NCI-H1105 (cell line): ENCODE data around the gene TMEM123.
"Not testable (repeated sequence)": the region's sequence is repeated elsewhere in the genome, so short reads cannot be mapped to it uniquely, and the experiment has no call there.

ENCODE experiments used
- DNase-seq: peaks from one replicate; lab custom pipeline; 2025; lab: John Stamatoyannopoulos, UW

Gene TMEM123

DNA sequence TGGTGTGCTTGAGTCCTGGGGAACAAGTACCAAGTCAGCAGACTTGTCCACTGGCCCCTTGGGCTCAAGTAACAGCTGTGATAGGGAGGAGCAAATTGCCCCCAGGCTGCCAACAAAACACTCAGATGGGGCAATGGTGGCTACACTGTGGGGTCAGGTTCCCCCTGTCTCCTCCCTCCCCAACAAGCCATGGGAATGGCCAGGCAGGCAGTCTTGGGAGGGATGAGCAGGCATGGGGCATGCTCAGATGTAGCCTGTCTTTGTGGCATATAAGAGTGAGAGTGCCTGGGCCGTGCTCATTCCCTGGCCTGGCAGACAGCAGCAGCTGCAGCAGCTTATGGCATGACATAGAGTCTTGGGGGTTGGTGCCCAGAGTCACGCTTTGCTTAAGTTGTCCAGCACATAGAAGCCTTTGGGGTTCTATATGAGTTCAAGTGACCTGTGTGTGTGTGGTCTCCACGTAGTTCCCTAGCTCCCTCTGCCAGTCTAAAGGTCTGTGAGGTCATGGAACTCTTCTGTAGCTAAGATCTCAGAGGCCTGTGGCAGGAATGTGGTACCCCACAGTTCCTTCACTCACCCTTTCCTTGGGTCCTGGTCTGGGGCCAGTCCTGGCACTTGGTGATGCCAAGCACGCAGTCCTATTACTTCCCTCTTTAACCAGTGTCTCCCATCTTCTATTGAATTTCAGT lies 60.9 kb downstream of the TMEM123 start:
- no peak for DNase-seq

GRCh38 chr11:102390667-102391465 lies 61.7 kb downstream of the TMEM123 start:
- peak; percentile 24 for DNase-seq

DNA sequence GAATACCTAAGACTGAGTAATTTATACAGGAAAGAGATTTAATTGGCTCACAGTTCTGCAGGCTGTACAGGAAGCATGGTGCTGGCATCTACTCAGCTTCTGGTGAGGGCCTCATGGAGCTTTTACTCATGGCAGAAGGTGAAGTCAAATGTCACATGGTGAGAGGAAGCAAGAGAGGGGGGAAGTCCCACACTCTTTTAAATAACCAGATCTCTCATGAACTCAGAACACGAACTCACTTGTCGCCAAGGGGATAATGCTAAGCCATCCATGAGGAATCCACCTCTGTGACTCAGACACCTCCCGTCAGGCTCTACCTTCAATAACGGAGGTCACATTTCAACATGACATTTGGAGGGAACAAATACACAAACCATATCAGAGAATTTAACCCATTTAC lies 63.3 kb downstream of the TMEM123 start:
- no peak for DNase-seq

DNA sequence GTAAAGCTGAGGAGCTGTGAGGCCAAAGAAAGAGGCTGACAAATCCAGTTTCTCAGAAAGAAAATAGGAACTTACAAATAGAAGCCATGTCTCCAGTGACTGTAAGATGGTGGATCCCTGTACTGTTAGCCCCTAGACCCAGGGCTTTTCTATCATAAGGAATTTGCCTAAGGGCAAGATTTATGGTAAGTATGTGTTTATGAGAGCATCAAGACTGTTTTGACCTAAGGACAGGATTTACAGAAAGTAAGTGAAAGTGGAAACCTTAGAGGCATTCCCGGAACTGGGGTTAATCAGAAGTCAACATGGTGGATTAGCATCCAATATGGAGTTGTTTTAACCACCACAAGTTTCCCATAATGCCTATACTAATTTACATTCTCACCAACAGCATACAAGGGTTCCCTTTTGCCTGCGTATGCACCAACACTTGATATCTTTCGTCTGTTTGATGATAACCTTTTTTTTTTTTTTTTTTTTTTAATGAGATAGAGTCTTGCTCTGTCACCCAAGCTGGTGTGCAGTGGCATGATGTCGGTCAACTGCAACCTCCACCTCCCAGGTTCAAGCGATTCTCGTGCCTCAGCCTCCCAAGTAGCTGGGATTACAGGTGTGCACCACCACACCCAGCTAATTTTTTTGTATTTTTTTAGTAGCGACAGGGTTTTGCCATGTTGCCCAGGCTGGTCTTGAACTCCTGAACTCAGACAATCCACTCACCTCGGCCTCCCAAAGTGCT lies 65.4 kb downstream of the TMEM123 start:
- no peak for DNase-seq

DNA sequence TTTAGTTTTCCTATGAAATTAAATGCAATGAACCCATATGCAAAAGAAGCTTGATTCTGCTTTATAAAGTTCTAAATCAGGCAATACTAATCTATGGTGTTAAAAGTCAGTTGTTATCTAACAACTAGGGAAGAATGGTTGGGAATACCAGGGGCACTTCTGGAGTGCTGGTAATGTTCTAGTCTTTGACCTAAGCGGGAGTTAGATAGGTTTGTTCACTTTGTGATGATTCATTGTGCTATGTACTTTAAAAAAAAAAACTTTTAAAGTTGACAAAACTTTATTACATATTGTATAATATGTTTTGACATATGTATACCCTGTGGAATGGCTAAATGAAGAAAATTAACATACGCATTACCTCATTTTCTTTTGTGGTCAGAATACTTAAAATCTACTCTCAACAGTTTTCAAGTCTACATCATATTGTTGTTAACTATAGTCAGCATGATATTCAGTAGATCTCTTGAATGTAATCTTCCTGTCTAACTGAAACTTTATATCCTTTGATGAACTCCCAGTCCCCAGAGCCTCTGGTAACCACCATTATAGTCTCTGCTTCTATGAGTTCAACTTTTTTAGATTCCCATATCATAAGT lies 66.3 kb downstream of the TMEM123 start:
- DNase-seq, result no peak

GRCh38 chr11:102385085-102386007 lies 67.2 kb downstream of the TMEM123 start:
- no peak for DNase-seq

DNA sequence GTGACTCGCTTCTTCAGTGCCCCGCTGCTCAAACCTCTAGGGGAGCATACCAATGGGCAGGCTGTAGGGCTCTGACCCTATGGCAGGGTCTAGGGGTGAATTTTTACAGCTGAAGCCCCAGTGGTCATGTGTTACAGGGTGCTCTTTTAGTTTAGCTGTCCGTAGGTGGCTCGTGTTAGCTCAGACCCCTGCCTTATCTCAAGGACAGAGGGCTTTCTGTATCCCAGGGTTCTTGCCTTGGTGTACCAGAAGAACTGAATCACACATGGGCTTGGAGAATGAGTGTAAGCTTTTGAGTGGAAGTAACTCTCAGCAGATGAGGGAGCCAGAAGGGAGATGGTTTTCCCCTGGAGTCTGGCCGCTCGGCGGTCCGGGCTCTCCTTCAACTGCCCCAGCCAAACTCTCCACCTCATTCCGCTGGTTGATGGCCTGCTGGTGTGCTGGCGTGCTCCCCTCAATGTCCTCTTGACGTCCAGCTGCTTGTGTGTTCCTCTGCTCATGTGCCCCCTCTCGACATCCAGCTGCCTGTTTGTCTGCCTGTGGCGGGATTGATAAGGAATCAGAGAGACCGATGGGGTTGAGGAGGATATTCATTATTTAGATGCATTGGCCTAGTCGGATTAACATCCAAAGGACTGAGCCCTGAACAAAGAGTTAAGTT lies 68.0 kb downstream of the TMEM123 start:
- DNase-seq, result no peak

GRCh38 chr11:102383839-102384238 lies 68.7 kb downstream of the TMEM123 start:
- no peak for DNase-seq

GRCh38 chr11:102382384-102382783 lies 70.2 kb downstream of the TMEM123 start:
- DNase-seq, result no peak

DNA sequence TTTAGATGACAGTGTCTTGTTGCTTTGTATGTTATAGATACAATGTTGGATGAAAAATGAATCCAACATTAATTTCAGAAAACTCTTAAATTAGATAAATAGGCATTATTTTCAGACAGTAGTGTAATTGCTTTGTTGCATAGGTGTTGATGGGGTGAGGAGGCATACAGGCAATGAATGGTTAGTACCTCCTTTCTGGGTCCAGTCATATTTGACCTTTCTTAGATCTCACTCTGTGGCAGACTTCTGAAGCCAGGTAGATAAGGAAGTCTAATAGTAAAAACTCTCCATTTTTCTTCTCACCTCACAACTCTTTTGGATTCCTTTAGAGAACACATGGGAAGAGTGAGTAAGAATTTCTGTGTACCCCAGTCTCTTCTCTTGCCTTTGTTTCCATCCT lies 73.7 kb downstream of the TMEM123 start:
- no peak for DNase-seq

- no peak for DNase-seq
These were observed 74.7 kb downstream of the TMEM123 start for GRCh38 chr11:102377891-102378290.

GRCh38 chr11:102375720-102376399 lies 76.7 kb downstream of the TMEM123 start:
- DNase-seq, result no peak

- DNase-seq, result not testable (repeated sequence)
These were observed 77.7 kb downstream of the TMEM123 start for GRCh38 chr11:102374633-102375424.

DNA sequence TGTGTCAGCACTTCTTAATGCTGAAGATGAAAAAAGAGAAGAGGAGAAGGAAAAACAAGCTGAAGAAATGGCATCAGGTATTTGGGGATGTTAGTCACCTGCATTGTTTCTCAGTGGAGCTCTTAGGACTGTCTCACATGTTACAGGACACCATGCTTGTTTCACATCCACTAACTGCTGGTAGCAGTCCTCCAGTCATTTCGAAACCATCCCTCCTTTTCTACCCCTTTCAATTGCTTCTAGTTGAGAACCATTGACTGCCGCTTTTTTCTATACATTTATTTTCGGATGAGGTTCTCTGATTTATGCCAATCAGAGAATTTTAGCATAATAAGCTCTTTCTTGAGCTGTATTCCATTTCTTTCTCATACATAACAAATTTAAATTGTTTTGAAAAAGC lies 84.1 kb downstream of the TMEM123 start:
- DNase-seq, result no peak

DNA sequence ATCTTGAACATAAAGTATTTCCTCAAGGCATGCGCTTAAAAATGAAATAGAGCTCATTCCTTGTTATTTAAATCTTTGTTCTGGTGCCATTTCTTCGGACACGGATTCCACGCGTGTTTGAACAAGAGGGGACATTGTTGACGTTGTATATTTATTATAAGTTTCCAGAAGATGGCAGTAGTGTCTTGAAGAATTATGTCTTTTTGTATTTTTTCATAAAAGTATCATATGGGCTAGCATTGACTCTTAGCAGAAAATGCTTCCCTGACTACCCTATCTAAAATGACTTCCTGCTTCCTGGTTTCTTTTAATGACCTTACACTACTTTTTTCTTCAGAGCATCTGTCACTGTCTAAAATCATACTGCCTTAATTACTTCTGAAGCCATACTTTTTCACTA lies 85.2 kb downstream of the TMEM123 start:
- DNase-seq, result peak; percentile 14

DNA sequence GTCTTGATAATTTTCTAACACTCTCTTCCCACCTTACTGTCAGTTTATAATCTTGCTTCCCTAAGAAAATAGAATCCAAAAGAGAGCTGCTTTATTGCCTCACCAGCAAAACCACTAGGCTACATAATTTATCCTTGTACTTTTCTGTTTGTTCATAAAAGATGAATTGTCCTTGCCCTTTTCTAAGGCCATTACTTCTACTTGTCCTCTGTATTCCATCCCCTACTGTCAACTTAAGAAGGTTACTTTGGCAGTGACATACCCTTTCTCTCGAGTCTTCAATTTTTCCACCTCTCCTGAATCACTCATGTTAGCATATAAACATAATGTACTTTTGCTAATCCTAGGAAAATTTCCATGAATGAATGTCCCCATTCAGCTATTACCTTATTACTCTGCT lies 87.6 kb downstream of the TMEM123 start:
- no peak for DNase-seq

DNA sequence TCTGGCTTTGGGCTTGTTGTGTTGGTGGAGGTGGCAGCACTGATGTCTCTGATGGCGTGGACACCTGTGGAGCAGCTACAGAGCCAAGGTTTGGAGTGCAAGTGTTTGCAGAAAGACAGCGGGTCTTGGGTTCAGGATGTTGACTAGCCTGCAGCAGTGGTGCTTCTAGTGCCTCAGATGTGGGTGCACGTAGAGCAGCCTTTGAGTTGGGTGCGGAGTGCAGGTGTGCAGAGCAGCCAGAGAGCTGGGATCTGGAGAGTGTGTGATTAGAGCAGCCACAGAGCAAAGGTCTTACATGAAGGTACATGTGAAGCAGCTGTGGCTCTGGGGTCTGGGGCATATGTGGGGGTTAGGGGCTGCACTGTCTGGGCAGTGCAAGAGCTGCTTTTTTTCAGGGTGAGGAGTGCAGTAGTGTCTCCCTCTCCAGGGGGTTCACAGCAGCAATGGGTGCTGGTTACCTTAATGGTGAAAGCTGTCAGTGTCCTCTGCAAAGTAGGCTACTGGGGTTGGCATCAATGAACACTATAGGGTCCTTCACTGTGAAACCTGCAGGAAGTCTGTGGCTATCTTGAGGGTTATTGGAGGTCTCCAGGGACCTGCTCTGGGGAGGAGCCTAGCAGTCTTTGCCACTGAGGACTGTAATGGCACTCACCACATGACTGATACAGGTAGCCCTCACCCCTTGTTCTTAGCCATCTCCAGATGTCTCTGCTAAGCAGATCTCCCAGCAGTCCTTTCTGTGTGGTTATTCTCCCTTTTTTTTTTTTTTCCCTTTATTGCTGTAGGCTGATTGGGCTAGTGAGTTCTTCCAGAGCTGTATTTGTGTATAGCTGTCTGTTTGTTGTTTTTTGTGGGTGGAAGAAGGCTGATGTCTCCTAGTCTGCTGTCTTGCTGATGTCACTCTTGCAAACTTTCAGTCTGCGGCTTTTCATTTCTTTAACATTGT lies 91.2 kb downstream of the TMEM123 start:
- no peak for DNase-seq

DNA sequence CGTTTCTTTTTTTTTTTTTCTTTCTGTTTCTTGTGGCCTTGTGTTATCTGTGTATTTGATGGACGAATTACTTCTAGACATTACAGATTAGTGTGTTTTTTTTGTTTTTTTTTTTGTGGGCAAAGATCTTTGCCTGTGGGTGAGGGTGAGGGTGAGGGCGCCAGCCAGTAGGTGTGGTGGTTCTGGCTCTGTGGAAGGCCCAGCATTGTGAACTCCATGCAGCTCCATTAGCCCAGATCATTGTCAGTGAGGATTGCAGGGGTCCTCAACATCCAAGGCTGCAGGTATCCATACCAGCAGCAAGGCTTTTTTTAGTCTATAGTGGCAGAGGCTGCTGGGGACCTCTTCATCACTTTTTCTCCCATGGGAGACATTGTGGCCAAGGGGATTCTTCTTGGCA lies 91.9 kb downstream of the TMEM123 start:
- no peak for DNase-seq
